GM21786 (cell line): ENCODE measurements around the gene MUL1.

Experiments
- ATAC-seq: cut with Tn5 transposase; IDR thresholded peaks from one replicate; pipeline ENCODE4 v1.9.1; 2021; ENCODE audit not compliant: unreplicated experiment

MUL1 gene

DNA sequence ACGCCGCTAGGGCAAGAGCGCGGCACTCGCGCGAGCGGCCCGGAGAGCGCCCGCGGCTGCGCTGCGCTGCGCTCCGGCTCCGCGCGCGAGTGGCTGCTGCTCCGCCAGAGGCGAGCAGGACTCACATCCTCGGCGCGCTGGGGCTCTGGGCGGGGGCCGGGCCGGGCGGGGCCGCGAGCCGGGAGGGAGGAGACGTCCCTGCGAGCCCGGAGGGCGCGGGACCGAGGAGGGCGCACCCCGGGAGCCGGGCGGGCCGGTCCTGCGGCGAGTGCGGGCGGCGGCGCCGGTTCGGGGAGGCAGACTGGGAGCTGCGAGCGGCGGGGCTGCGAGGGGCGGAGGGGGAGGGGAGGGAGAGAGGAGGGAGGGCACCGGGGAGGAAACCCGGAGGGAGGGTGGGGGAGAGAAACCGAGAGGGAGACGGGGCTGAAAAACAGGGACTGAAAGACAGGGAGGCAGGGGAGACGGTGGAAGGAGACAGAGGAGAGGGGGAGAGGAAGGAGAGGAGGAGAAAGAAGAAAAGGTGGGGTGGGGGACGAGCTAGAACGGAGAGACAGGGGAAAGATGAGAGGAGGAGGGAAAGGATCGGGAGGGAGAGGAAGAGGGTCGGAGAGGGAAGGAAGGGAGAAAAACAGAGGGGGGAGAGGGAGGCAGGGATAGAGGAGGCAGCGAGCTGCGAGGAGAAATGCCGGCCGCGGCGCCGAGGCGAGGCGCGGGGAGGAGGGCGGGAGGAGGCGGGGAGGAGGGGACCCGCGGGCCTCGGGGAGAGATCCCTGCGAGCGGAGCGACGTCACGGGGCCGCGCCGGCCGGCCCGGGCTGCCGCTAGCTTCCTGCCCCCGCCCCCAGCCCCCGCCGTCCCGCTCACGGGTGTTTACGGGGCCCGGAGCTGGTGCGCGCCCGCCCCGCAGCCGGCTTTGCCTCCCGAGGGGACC is 22.2 kb downstream of the MUL1 start, which contains the start of gene CAMK2N1:
TSS of gene CAMK2N1 (minus strand) at position 684 of the 930 bp plus-strand sequence. CDS start 831 bp downstream, outside the sequence.
- ATAC-seq, result no peak

DNA sequence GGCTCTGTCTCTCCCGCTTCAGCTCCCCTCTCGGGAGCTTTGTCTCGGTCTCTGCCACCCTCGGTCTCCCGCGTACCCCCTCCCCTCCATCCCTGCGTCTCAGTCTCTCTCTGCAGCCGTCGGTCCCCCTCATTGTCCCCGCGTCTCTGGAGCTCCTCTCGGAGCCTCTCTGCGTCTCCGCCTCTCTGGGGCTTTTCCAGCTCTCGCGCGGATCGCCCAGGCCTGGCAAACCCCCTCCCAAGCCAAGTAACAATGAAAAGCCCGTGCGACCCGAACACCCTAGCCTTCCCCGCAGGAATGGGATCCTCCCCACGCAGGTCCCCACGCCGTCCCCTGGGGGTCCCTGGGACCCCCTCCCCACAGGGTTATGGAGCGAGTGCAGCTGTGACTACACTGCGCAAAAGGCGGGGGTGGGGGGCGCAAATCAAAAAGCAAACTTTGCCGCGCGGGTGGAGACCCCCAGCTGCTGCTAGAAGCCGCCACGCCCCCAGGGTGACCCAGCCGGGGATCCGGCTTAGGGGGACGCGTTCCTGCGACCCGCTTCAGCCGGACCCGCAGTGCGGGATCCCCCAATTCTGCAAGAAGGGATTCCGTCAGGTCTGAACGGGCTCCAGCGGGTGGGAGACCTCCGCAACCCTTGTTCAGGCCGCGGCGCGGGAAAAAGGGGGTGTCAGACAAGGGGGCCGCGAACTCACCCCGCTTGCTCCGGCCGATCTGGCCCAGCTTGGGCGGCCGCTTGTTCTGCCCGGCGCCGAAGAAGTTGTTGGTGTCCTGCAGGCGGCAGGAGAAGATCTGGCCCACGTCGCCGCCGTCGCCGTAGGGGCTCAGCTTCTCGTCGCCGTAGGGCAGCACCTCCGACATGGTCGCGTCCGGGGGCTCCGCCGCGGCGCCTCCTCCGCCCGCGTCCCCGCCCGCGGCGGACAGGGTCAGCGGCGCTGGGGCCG is 23.2 kb downstream of the MUL1 start:
- ATAC-seq, result no peak

DNA sequence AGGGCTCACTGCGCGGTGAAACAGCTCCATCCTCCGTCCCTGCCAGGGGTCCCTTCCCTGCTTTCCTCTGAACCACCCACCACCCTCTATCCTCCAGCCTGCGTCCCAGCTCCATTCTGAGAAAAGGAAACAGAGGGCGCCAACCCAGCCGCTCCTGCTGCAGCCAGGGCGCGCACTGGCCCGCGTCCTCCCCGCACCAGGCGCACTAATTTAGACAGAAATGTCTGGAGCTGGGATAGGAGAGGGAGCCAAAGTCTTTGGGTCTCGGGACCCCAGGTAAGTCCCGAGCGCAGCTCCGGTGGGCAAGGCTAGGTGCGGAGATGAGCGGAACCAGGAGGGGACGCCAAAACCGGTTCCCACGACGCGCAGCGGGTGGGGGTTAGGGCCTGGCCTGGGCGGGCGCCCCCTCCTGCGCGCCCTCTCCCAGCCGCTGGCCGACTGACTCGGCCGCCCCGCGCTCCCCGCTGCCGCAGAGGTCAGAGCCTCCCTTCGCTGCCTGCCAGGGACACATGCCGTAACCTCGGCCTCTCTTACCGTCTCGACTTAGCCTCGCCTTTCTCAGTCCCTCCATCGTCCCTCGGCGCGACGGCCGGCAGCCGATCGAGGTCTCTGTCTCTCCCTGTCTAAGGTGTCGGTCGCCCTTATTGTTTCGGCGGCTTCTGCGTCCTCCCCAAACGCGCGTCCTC is 24.0 kb downstream of the MUL1 start:
- ATAC-seq, result no peak

GRCh38 chr1:20483098-20483832 is 24.7 kb downstream of the MUL1 start:
- ATAC-seq, result no peak

GRCh38 chr1:20481643-20482498 is 26.1 kb downstream of the MUL1 start:
- no peak for ATAC-seq

DNA sequence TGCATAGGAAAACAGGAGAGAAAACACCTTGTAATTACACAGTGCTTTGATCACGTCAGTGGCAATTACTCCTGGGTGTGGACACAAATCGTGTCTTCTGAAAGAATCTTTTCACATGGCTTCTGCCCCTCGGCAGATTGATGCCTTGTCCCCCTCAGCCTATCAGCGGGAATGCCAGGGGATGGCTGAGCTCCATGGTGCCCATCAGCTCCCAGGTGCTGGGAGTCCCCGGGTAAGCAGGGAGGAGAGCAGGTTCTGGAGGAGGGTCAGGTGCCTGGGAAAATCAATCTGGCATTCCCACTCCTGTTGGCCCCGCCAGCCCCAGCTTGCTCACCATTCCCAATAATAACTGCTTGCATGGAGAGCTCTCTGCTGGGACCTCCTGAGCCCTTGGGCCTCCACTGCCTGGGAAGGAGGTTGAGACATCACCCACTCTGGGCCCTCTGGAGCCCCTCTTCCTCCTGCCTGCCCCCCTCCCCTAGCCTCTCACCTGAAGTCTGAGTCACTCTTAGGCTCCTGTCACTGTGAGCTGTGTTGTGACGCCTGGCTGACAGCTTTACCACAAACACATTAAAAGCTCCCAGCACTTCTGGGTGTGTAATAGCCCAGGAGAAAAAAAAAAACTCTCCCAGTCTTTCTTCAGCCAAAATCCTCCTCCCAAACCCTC is 26.9 kb downstream of the MUL1 start:
- no peak for ATAC-seq

- no peak for ATAC-seq
Observed at GRCh38 chr1:20480243-20480944, 27.6 kb downstream of the MUL1 start.

DNA sequence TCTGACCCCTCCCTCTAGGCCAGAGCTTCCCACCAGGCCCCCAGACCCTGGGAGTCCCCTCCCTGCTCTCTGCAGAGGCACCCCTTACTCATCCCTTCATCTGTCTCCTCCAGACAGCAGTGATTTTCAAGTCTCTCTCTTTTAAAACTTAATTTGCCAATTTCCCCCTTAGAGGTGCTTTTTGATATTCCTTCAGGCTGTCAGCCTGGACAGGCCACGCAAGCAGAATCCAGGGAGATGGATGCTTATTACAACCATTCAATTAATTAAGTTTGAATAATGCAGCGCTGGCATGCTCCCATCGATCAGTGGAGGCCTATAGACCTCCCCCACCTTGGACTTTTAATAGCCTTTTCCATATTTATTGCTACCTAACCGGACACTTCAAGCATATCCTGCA is 28.1 kb downstream of the MUL1 start:
- no peak for ATAC-seq

- ATAC-seq, result no peak
Observed at GRCh38 chr1:20478057-20478635, 29.8 kb downstream of the MUL1 start.

- no peak for ATAC-seq
Observed at GRCh38 chr1:20477348-20478056, 30.4 kb downstream of the MUL1 start.

- no peak for ATAC-seq
Observed at GRCh38 chr1:20476265-20477038, 31.5 kb downstream of the MUL1 start.

- no peak for ATAC-seq
Observed at GRCh38 chr1:20474996-20475395, 33.0 kb downstream of the MUL1 start.

GRCh38 chr1:20474333-20474975 is 33.5 kb downstream of the MUL1 start:
- no peak for ATAC-seq

DNA sequence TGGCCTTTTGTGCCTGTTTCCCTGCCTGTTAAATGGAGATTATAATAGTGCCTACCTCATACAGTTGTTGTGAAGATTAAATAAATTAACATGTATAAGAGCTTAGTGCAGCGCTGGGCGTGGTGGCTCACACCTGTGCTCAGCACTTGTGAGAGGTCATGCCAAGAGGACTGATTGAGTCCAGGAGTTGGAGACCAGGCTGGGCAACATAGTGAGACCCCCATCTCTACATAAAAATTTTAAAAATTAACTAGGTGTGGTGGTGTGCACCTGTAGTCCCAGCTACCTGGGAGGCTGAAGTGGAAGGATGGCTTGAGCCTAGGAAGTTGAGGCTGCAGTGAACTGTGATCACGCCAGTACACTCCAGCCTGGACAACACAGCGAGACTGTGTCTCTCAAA is 34.1 kb downstream of the MUL1 start:
- ATAC-seq, result no peak

DNA sequence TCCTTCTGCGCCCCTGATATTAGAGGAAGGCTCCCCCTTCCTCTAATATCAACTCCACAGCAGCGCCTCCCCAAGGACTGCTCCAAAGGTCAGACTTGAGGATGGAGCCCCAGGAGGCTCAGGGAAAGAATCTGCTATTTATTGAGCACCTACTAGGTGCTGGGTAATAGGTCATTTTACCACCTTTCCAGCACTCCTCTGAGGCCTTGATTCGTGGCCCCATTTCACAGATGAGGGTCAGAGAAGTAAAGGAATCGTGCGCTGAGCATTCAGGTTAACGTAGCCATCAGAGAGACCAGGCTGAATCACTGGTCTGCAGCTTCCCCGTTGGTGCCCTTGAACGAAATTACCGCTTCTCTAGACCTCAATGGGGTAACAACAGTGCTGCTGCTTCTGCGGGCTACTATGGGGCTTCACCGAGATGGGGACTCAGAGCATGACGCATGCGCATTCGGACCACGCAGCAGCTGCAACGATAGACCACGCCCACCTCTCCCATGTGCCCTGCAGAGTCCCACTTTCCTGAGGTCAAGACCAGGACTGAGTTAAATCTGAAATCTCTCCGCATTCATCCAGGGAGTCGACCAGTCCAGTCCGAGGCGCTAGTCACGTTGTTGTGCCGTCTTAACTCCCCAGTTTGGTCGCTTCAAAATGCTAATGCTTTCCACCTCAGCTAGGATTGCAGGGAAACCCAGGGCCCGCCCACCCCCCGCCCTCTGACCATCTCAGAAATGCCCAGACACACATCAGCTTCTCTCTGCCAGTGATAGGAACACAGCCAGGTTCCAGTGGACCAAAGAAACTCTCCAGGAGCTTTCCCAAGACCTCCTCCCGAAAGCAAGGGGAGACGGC is 34.9 kb downstream of the MUL1 start:
- ATAC-seq, result no peak
